Tongue (tissue), 2 donors: Measurements from ENCODE around the gene PDCD11. TPM values are rescaled to one million over a fixed set of nuclear protein-coding genes. Genes with fewer than 3 reads are reported as not detected.
A peak's percentile ranks its signal among the peaks of the same experiment; 100 is the strongest.
"Not testable (repeated sequence)": the region's sequence is repeated elsewhere in the genome, so short reads cannot be mapped to it uniquely, and the experiment has no call there.

Experiments used
- DNase-seq: peaks from one replicate; pipeline ENCODE4 v3.0.0-alpha.2; 2015
- total RNA-seq: library from RNA; depleted of rRNA; stranded (reverse); fragments of >200 nt; gene quantifications from one replicate; pipeline ENCODE4 v1.2.3, GENCODE V29; 2014

Gene PDCD11
- total RNA-seq = 36.0 TPM

GRCh38 chr10:103396067-103396788 lies at the start of gene PDCD11, which contains the start of gene ATP5MK:
Gene PDCD11 (plus strand): TSS chr10:103396626. CDS start chr10:103398427, 1,801 bp downstream.
Gene ATP5MK (minus strand): TSS chr10:103396475. CDS start chr10:103392457, 4,018 bp downstream.
- DNase-seq = peak; percentile 99

GRCh38 chr10:103350175-103350516 lies 46.3 kb upstream of the PDCD11 start:
- DNase-seq = peak; percentile 3

- peak; percentile 95 for DNase-seq
Measured at GRCh38 chr10:103350517-103351260, 45.7 kb upstream of the PDCD11 start, which contains the start of gene PCGF6. Gene PCGF6 (minus strand): TSS chr10:103351140. CDS start chr10:103351066, 74 bp downstream.

- no peak for DNase-seq
Measured at GRCh38 chr10:103353281-103353680, 43.1 kb upstream of the PDCD11 start.

- not testable (repeated sequence) for DNase-seq
Measured at GRCh38 chr10:103354567-103354966, 41.9 kb upstream of the PDCD11 start.

GRCh38 chr10:103355906-103356599 lies 40.4 kb upstream of the PDCD11 start:
- no peak for DNase-seq

- DNase-seq = not testable (repeated sequence)
Measured at GRCh38 chr10:103359493-103359892, 36.9 kb upstream of the PDCD11 start.

GRCh38 chr10:103360791-103361190 lies 35.6 kb upstream of the PDCD11 start:
- DNase-seq = not testable (repeated sequence)

- no peak for DNase-seq
Measured at GRCh38 chr10:103367379-103367781, 29.0 kb upstream of the PDCD11 start.

- DNase-seq = peak; percentile 98
Measured at GRCh38 chr10:103367782-103368518, 28.5 kb upstream of the PDCD11 start, which contains the start of gene TAF5. Gene TAF5 (plus strand): TSS chr10:103367976. CDS start chr10:103367990, 14 bp downstream.

GRCh38 chr10:103373544-103373943 lies 22.9 kb upstream of the PDCD11 start:
- no peak for DNase-seq

- DNase-seq = no peak
Measured at GRCh38 chr10:103374263-103374662, 22.2 kb upstream of the PDCD11 start.

- no peak for DNase-seq
Measured at GRCh38 chr10:103382769-103383168, 13.7 kb upstream of the PDCD11 start.

- DNase-seq = no peak
Measured at GRCh38 chr10:103394180-103394579, 2.2 kb upstream of the PDCD11 start.

GRCh38 chr10:103395754-103396066 lies 716 bp upstream of the PDCD11 start:
- peak; percentile 42 for DNase-seq

- DNase-seq = no peak
Measured at GRCh38 chr10:103396789-103397087, 312 bp downstream of the PDCD11 start.

GRCh38 chr10:103397191-103397825 lies 882 bp downstream of the PDCD11 start:
- no peak for DNase-seq

GRCh38 chr10:103413564-103413963 lies 17.1 kb downstream of the PDCD11 start:
- no peak for DNase-seq

GRCh38 chr10:103415581-103415980 lies 19.2 kb downstream of the PDCD11 start:
- no peak for DNase-seq

- DNase-seq = peak; percentile 85
Measured at GRCh38 chr10:103416436-103417147, 20.2 kb downstream of the PDCD11 start.

GRCh38 chr10:103417148-103417469 lies 20.7 kb downstream of the PDCD11 start:
- DNase-seq = not testable (repeated sequence)
